T-helper 1 cell treated with Interleukin-12 subunit alpha and Interleukin-12 subunit beta and Interleukin-4 antibody, amounts not matched to agents 30 μg/mL and 1 μg/mL, for 36 hours (primary cell): Measurements from ENCODE around the gene COL7A1.

Experiments used
- H3K27ac Mint-ChIP-seq: one replicate; pipeline ENCODE4 v1.8.0; 2021; ENCODE audit warnings: mild to moderate bottlenecking, mixed read lengths
- H3K27me3 Mint-ChIP-seq: one replicate; pipeline ENCODE4 v1.8.0; 2021; ENCODE audit warnings: low read depth, mixed read lengths
- H3K36me3 Mint-ChIP-seq: one replicate; pipeline ENCODE4 v1.8.0; 2021; ENCODE audit warnings: low read depth, mixed read lengths
- H3K4me1 Mint-ChIP-seq: one replicate; pipeline ENCODE4 v1.8.0; 2021; ENCODE audit warnings: low read depth, mixed read lengths
- H3K4me3 Mint-ChIP-seq: one replicate; pipeline ENCODE4 v1.8.0; 2021; ENCODE audit warnings: mild to moderate bottlenecking, moderate library complexity, mixed read lengths
- H3K9me3 Mint-ChIP-seq: one replicate; pipeline ENCODE4 v1.8.0; 2021; ENCODE audit warnings: mixed read lengths

Gene COL7A1

DNA sequence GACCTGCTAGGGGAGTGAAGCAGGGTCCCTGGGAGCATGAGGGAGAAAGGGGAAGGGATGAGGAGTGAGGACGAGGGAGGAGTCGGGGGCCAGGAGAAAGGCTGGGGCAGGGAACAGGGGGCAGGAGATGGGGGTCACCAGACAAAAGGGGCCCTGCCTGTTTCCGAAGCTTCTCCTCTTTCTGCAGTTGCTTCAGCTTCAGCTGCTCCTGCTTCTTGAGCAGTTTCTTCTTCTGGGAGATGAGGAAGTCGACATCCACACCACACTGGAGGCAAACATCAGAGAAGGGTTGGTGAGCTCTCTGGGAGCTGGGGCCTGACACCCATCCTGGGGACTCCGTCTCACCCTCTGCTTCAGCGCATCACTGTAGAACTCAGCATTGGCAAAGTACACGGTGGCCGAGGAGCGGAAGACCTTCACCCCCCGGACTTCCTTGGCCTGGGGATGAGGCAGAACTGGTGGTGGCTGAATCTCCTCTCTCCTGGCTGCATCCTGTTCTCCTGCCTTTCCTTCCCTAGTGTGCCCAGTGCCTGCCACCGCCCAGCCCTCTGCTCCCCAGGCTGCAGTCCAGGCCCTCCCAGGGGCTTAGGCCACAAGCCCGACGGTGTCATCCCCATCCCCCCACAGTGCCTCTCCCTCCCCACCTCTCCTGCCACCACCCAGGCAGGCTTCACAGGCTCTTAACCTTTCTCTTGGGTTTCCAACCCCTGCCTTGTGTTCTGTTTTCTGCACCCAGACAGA lies 33.3 kb upstream of the COL7A1 start:
- Mint-ChIP-seq H3K9me3 (no peaks in the 10 kb centered on the region), H3K27ac (peak overlapping the region; percentile 16), H3K36me3 (peaks cover 18% of the 10 kb centered on the region), H3K27me3 (no peaks in the 10 kb centered on the region), H3K4me1 (peaks cover 11% of the 10 kb centered on the region), H3K4me3 (no peak overlapping the region)

DNA sequence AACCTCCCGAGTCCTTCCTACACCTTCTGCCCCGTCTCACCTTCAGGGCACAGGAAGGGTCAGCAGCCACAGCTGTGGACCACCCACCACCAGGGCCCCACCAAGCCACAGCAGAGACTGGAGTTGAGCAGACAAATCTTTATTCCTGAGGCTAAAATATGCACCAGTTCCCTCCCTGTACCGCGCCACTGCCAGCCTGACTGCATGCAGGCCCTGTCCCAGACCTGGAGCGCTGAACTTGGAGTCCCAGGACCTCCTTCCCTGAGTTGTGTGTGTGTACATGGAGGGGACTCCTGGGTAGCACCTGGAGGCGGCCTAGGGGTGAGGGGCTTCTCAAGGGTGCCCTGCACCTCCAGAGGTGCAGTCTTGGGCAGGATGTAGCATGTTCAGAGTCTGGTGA lies 30.5 kb upstream of the COL7A1 start:
- Mint-ChIP-seq H3K4me3 (no peak overlapping the region), H3K9me3 (no peaks in the 10 kb centered on the region), H3K36me3 (peaks cover 16% of the 10 kb centered on the region), H3K27ac (no peak overlapping the region), H3K27me3 (no peaks in the 10 kb centered on the region), H3K4me1 (peaks cover 9% of the 10 kb centered on the region)

DNA sequence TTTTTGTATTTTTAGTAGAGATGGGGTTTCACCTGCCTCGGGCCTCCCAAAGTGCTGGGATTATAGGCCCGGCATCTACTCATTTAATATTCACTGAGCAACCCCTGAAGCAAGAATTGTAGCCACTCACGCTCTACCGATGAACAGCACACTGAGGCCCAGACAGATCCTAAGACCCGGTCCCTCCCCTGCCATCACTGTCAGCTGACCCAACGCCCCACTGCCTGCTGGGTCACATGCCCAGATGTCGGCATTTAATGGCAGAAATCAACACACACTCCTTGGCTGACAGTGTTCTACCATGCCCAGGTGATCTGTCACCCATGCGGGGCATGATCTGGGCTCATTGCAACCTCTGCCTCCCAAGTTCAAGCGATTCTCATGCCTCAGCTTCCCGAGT lies 29.6 kb upstream of the COL7A1 start:
- Mint-ChIP-seq H3K27ac (no peak overlapping the region), H3K4me3 (no peak overlapping the region), H3K36me3 (peaks cover 13% of the 10 kb centered on the region), H3K27me3 (no peaks in the 10 kb centered on the region), H3K4me1 (peaks cover 9% of the 10 kb centered on the region), H3K9me3 (no peaks in the 10 kb centered on the region)

DNA sequence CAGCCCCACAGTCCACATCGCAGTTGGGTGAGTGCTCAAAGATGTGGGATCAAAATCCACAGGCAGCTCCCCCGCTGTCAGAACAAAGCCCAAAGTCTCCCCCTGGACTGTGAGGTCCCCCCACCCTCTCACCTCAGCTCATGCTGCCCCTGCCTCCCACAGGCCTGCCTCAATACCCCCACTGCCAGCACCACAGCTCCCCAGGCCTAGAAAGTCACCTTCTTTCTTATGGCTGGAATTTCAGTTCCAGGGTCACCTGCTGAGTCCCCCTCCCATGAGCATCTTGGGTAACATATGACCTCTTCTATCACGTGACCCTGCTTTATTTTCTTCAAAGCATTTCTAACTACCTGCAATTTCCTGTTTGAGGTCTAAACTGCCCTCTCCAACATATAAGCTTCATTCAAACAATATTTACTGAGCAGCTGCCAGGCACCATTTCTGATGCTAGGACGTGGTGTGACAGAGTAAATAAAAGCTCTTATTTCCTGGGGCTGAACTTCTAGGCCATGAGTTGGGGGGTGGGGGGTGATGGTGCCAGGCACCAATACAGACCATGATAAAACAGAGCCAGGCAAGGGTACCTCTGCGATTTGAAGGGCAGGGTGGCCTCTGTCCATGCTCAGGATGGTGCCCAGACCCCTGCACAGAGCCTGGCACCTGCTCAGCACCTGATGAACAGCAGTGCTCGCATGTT lies 28.9 kb upstream of the COL7A1 start:
- Mint-ChIP-seq H3K27me3 (no peaks in the 10 kb centered on the region), H3K36me3 (peaks cover 13% of the 10 kb centered on the region), H3K9me3 (no peaks in the 10 kb centered on the region), H3K4me1 (peaks cover 9% of the 10 kb centered on the region), H3K27ac (peak overlapping the region; percentile 58), H3K4me3 (no peak overlapping the region)

DNA sequence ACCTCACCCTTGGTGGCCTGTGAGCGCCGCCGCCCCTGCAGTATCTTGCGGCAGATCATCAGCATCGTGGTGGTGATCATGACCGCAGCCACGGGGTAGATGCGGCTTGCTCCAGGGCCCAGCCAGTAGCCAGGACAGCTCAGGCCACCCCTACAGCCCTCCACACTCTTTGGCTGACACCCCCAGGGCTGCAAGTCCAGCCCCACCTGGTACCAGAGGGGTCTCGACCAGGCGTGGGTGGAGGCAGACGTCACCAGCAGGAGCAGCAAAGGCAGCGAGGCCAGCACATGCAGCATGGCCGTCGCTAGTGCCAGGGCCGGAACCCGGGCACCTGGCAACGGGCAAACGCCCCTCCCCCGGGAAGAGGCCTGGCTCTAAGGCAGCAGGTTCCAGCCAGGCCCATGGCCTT lies 26.3 kb upstream of the COL7A1 start, which contains the start of gene TMEM89:
TSS of gene TMEM89 (minus strand) at position 309 of the 409 bp plus-strand sequence. CDS start at position 296, 13 bp downstream.
- Mint-ChIP-seq H3K36me3 (peaks cover 1% of the 10 kb centered on the region), H3K9me3 (peaks cover 20% of the 10 kb centered on the region), H3K4me3 (no peak within 1 kb of the TSS), H3K4me1 (peaks cover 7% of the 10 kb centered on the region), H3K27me3 (no peaks in the 10 kb centered on the region), H3K27ac (no peak within 1 kb of the TSS)

DNA sequence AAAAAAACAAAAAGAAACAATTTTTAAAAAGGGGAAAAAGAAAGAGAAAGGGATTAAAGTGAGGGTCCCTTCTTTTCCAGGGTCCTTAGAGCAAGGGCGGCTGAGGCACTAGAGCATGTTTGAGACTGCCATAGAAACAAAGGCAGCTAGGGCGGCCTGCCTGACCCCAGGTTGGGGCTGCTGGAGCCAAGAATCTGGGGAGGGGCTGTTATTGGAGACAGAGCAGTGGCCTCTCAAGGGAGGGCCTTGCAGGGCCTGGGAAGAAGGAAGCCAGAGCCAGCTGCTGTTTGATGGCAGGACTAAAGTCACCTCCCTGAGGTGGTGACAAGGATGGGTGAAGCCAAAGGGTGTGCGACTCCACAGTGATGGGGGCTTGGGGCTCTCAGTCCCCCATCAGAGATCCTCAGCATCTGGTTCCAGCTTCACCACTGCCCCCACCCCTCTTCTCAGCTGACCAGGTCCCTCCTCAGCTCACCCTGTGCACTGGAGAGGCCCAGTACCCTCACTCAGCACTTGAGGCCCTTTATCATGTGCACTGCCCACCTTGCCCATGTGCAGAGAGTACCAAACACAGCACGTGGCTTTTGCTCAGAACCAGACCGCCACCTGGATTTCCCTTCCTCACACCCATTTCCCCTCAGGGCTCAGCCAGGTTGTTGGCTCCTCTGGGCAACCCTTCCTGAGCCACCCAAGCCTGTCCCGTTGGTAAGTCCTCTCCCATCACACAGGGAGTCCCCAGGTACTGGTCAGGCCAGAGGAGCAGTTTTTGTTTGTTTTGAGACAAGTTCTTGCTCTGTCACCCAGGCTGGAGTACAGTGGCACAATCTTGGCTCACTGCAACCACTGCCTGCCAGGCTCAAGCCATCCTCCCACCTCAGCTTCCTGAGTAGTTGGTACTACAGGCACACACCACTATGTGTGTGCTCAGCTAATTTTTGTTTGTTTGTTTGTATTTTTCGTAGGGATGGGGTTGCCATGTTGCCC lies 24.7 kb upstream of the COL7A1 start:
- H3K36me3 Mint-ChIP-seq, result no peaks in the 10 kb centered on the region
- H3K4me1 Mint-ChIP-seq, result peaks cover 6% of the 10 kb centered on the region
- peaks cover 20% of the 10 kb centered on the region for H3K9me3 Mint-ChIP-seq
- H3K27ac Mint-ChIP-seq, result no peak overlapping the region
- H3K27me3 Mint-ChIP-seq, result no peaks in the 10 kb centered on the region
- H3K4me3 Mint-ChIP-seq, result no peak overlapping the region

DNA sequence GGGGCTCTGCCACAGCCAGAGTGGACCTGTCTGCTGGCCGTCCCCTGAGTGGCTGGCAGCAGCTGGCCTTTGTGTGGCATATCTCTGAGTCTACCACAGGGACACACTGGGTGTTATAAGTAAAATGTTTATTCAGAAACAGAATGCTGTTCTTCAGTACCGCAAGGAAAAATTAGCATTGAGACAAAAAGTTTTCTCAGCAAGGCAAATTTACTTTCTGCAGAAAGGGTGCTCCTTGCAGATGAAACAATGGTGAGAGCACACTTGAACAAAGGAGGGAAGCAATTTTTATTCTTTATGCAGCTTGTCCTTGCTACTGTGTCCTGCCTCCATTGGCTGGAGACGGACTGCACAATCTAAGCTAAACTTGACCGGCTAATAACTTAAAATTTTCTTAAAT lies 22.4 kb upstream of the COL7A1 start:
- Mint-ChIP-seq H3K4me3 (no peak overlapping the region), H3K27me3 (no peaks in the 10 kb centered on the region)

DNA sequence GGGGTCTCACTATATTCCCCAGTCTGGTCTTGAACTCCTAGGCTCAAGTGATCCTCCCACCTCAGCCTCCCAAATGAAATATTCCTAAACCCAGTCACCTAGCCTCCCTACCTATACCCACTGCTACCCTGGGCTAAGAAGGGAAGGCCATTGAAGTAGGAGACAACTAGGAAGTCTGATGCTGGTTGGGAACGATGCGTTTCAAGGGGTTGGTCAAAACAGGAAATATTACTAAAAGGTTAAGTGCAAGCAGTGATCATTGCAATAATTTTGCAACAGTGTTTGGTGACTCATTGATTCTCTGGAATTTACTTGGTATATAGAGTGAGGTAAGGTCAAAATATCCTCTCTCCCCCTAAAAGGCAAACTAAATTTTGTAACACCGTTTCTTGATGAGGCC lies 18.9 kb upstream of the COL7A1 start:
- H3K27ac Mint-ChIP-seq, result peak overlapping the region; percentile 41
- H3K4me3 Mint-ChIP-seq, result no peak overlapping the region
- peaks cover 20% of the 10 kb centered on the region for H3K9me3 Mint-ChIP-seq
- peaks cover 2% of the 10 kb centered on the region for H3K36me3 Mint-ChIP-seq
- peaks cover 8% of the 10 kb centered on the region for H3K4me1 Mint-ChIP-seq
- H3K27me3 Mint-ChIP-seq, result no peaks in the 10 kb centered on the region

More for the DNA sequence above, 22.4 kb upstream of the COL7A1 start:
- Mint-ChIP-seq H3K36me3 (no peaks in the 10 kb centered on the region), H3K27ac (no peak overlapping the region), H3K4me1 (peaks cover 5% of the 10 kb centered on the region), H3K9me3 (peaks cover 20% of the 10 kb centered on the region)

DNA sequence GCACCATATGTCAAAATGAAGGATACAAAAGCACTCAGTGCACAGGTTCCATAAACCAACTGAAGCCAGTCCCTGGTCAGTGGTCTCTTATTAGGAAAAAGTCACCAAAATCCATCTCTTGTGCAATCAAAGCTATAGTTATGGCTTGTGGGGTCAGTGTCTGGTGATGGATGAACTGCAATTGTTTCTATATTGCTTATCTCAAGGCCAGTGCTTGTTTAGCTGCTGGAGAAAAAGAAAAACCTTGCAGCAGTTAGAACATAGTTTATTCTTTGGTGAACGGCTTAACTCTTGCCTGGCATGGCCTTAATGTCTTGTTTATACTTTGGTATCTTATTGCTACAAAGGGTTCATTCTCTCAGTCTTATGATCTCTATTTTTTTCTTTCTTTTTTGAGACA lies 17.2 kb upstream of the COL7A1 start:
- Mint-ChIP-seq H3K9me3 (peaks cover 6% of the 10 kb centered on the region), H3K27me3 (no peaks in the 10 kb centered on the region), H3K4me1 (peaks cover 16% of the 10 kb centered on the region), H3K36me3 (peaks cover 7% of the 10 kb centered on the region), H3K4me3 (no peak overlapping the region), H3K27ac (no peak overlapping the region)

DNA sequence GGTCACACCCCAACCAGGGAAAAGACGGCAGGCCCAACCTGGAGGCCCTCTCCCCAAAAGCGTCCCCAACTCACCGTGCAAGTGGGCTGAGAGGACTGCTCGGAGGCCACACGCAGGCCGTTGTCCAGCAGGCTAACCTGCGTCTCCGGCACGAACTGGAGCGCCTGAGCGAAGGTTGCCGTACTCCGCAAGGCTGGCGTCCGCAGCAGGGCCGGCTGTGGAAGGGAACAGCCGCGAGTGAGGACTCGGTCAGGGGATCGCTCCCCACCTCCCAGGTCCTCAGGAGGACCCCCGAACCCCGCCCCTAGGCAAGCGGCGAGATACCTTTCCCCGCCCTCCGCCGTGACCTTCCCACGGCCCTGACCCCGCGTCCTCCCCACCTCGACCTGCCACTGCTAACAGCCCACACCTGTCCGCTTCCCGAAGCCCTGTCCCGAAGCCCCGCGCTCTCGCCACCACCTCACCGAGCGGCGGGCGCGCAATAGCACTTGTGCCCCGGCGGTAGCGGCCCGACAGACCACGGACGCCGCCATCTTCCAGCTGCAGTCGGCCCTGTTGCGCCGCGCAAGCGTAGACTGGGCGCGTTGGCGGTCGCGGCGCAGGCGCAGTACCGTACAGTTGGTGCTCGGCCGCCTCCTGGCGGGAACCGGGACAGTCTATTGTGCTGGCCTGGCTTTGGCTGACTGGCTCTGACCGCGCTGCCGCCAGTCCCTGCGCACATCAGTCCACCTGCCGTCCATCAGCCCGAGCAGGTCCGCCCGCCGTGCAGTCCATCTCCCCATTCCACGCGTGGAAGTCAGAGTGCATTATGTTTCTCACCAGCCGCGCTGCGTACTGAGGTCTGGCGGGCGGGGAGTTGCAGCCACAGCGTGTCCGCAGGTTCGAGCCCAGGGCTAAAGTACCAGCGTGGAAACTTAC lies 14.2 kb upstream of the COL7A1 start, which contains the start of gene UQCRC1:
TSS of gene UQCRC1 (minus strand) at position 559 of the 918 bp plus-strand sequence. CDS start at position 533, 26 bp downstream.
- Mint-ChIP-seq H3K4me3 (peak within 1 kb of the TSS; percentile 97), H3K4me1 (peaks cover 16% of the 10 kb centered on the region), H3K9me3 (no peaks in the 10 kb centered on the region), H3K27ac (peak within 1 kb of the TSS; percentile 95), H3K27me3 (no peaks in the 10 kb centered on the region), H3K36me3 (peaks cover 17% of the 10 kb centered on the region)

DNA sequence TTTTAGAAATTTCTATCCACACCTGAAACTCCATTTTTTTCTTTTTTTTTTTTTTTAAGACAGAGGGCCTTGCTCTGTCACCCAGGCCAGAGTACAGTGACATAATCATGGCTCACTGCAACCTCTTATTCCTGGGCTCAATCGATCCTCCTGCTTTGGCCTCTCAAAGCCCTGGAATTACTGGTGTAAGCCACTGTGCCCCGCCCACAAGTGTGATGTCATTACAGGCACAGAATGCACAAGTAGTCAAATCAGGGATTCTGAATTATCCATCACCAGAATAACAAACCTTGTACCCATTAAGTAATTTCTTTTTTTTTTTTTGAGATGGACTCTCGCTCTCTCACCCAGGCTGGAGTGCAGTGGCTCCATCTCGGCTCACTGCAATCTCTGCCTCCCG lies 12.4 kb upstream of the COL7A1 start:
- H3K4me1 Mint-ChIP-seq, result peaks cover 12% of the 10 kb centered on the region
- no peak overlapping the region for H3K27ac Mint-ChIP-seq
- H3K27me3 Mint-ChIP-seq, result no peaks in the 10 kb centered on the region
- H3K36me3 Mint-ChIP-seq, result peaks cover 25% of the 10 kb centered on the region
- H3K4me3 Mint-ChIP-seq, result peak overlapping the region; percentile 97
- no peaks in the 10 kb centered on the region for H3K9me3 Mint-ChIP-seq

DNA sequence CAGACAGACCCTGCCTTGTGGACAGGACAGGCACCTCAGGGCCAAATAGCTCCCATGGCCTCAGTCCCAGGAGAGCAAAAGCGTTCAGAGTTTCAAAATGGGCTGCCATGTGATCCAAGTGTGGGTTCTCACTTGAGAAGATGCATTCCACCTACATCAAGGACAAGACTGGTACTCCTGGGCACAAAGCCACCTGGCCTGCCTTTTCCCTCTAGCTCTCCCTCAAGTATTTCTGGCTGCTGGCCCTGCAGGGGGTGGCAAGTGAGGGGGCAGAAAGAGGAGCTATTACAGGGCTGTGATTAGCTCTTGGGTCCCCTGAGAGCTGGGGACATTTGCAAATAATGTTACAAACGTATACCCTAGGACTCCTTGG lies 6.5 kb upstream of the COL7A1 start:
- H3K4me3 Mint-ChIP-seq, result no peak overlapping the region
- no peaks in the 10 kb centered on the region for H3K9me3 Mint-ChIP-seq
- H3K27ac Mint-ChIP-seq, result no peak overlapping the region
- H3K36me3 Mint-ChIP-seq, result peaks cover 28% of the 10 kb centered on the region
- H3K27me3 Mint-ChIP-seq, result no peaks in the 10 kb centered on the region
- H3K4me1 Mint-ChIP-seq, result no peaks in the 10 kb centered on the region

DNA sequence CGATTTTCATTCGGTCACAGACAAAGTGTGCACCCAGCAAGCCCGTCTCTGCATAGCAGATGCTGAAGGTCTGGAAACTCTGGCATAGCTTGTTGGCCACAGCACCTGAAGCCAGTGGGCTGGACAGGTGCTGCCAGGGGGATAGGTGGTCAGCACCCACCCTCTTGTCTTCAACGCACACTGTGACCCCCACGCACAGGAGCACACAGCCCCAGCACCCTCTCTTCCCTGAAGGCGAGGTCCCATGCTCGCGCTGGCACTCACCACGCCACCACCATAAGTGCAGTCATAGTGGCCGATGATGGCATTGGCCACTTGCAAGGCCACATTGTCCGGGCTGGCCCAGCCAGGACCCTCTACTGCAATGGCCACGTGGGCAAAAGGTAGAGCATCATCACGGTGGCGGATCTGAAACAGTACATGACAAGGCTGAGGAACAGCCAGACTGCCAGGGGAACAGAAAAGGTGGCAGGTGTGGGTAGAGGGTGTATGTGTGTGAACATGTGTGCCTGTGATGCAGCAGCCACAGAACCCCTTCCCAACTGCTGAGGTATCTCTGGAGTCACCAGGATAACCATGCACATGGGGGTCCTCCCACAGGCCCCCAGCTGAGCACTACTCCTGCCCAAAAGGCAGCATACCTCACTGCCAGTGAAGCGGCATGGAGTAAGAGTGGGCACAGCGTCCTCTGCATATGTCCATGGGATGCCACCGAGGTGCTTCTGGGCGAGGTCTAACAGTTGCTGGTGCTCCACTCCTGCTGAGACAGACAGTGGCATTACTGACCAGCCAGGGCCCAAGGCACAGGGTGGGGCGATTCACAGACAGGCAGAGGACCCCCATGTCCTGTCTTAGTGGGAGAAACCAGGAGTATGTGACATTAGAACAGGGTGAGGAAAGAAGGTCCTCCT lies 5.8 kb upstream of the COL7A1 start:
- Mint-ChIP-seq H3K4me1 (no peaks in the 10 kb centered on the region), H3K27me3 (peaks cover 3% of the 10 kb centered on the region), H3K4me3 (no peak overlapping the region), H3K9me3 (no peaks in the 10 kb centered on the region), H3K36me3 (peaks cover 27% of the 10 kb centered on the region), H3K27ac (no peak overlapping the region)
